Neural cell (in vitro differentiated cells): Measurements from ENCODE around the gene C2CD4B. TPM values are rescaled to one million over a fixed set of nuclear protein-coding genes. Genes with fewer than 3 reads are reported as not detected.
A peak's percentile ranks its signal among the peaks of the same experiment; 100 is the strongest.

ENCODE experiments used
- H2AFZ ChIP-seq: fragments of 200-600, 300-800 bp; sonication (generic), shearing (Covaris generic); 2 replicates; pipeline ENCODE4 v1.6.0; 2014; ENCODE audit warnings: low read depth, mild to moderate bottlenecking, antibody characterized with exemption, low read length, moderate library complexity
- H3F3A ChIP-seq: fragments of 200-600 bp; shearing (Covaris generic); 2 replicates; pipeline ENCODE4 v1.6.1; 2016; ENCODE audit warnings: mild to moderate bottlenecking, moderate library complexity, mixed read lengths, antibody characterized with exemption, low read length; ENCODE audit not compliant: insufficient read depth, poor library complexity, severe bottlenecking
- H3K27ac ChIP-seq: fragments of 200-600, 300-800 bp; sonication (generic), shearing (Covaris generic); 2 replicates; pipeline ENCODE4 v1.5.1; 2014; ENCODE audit warnings: mild to moderate bottlenecking, low read length, moderate library complexity
- H3K27me3 ChIP-seq: fragments of 300-800, 200-600 bp; sonication (generic), shearing (Covaris generic); 2 replicates; pipeline ENCODE4 v1.6.0; 2014; ENCODE audit warnings: mild to moderate bottlenecking, low read depth, low read length, moderate library complexity; ENCODE audit not compliant: insufficient read depth
- H3K36me3 ChIP-seq: fragments of 300-800, 200-600 bp; sonication (generic), shearing (Covaris generic); 2 replicates; pipeline ENCODE4 v1.5.1; 2014; ENCODE audit warnings: mild to moderate bottlenecking, antibody characterized with exemption, low read length, moderate library complexity; ENCODE audit not compliant: insufficient read depth
- H3K4me2 ChIP-seq: fragments of 300-800, 200-600 bp; sonication (generic), shearing (Covaris generic); 2 replicates; pipeline ENCODE4 v1.6.0; 2014; ENCODE audit warnings: mild to moderate bottlenecking, low read length
- H3K4me3 ChIP-seq: fragments of 300-800, 200-600 bp; sonication (generic), shearing (Covaris generic); 2 replicates; pipeline ENCODE4 v1.5.1; 2014; ENCODE audit warnings: mild to moderate bottlenecking, low read length, moderate library complexity
- H3K79me2 ChIP-seq: fragments of 200-600 bp; shearing (Covaris generic); replicated peaks from 2 replicates; pipeline ENCODE4 v1.6.0; 2014; ENCODE audit warnings: mild to moderate bottlenecking, low read length, moderate library complexity; ENCODE audit not compliant: insufficient read depth
- H3K9ac ChIP-seq: fragments of 300-800, 200-600 bp; sonication (generic), shearing (Covaris generic); 2 replicates; pipeline ENCODE4 v1.6.1; 2016; ENCODE audit warnings: mild to moderate bottlenecking, low read length, mixed read lengths
- H3K9me2 ChIP-seq: fragments of 200-600 bp; shearing (Covaris generic); 2 replicates; pipeline ENCODE4 v1.6.1; 2016; ENCODE audit warnings: mild to moderate bottlenecking, low read length, mixed read lengths; ENCODE audit not compliant: insufficient read depth
- H3K9me3 ChIP-seq: fragments of 200-600, 300-800 bp; sonication (generic), shearing (Covaris generic); 2 replicates; pipeline ENCODE4 v1.6.1; 2016; ENCODE audit warnings: mild to moderate bottlenecking, mixed run types, low read length, moderate library complexity, mixed read lengths
- H4K20me1 ChIP-seq: fragments of 200-600 bp; shearing (Covaris generic); 2 replicates; pipeline ENCODE4 v1.6.1; 2016; ENCODE audit warnings: mild to moderate bottlenecking, mixed run types; ENCODE audit not compliant: insufficient read depth
- CTCF ChIP-seq: fragments of 450-650 bp; IDR thresholded peaks from 2 replicates; pipeline ENCODE4 v1.5.1; 2014; ENCODE audit warnings: antibody characterized with exemption, mild to moderate bottlenecking, moderate library complexity; ENCODE audit not compliant: poor library complexity, severe bottlenecking
- EP300 ChIP-seq: fragments of 450-650 bp; conservative IDR thresholded peaks from 2 replicates; pipeline ENCODE4 v1.6.1; 2014; ENCODE audit warnings: antibody characterized with exemption, mild to moderate bottlenecking, moderate library complexity; ENCODE audit not compliant: poor library complexity, severe bottlenecking
- EZH2 ChIP-seq: fragments of 200-600, 300-800 bp; shearing (Covaris generic), sonication (generic); IDR thresholded peaks from 2 replicates; pipeline ENCODE4 v1.6.1; 2014; ENCODE audit warnings: antibody characterized with exemption, low read length, borderline replicate concordance, mild to moderate bottlenecking; ENCODE audit not compliant: insufficient read depth, poor library complexity, severe bottlenecking
- MXI1 ChIP-seq: fragments of 450-650 bp; conservative IDR thresholded peaks from 2 replicates; pipeline ENCODE4 v1.6.1; 2014; ENCODE audit warnings: antibody characterized with exemption, mild to moderate bottlenecking; ENCODE audit not compliant: poor library complexity, severe bottlenecking
- POLR2AphosphoS5 ChIP-seq: IDR thresholded peaks from 2 replicates; pipeline ENCODE4 v1.6.1; 2012
- RAD21 ChIP-seq: fragments of 450-650 bp; conservative IDR thresholded peaks from 2 replicates; pipeline ENCODE4 v1.6.1; 2014; ENCODE audit warnings: antibody characterized with exemption, mild to moderate bottlenecking, moderate library complexity
- REST ChIP-seq: IDR thresholded peaks from 2 replicates; pipeline ENCODE4 v1.6.1; 2012; ENCODE audit warnings: borderline replicate concordance
- SMC3 ChIP-seq: fragments of 450-650 bp; conservative IDR thresholded peaks from 2 replicates; pipeline ENCODE4 v1.6.1; 2014; ENCODE audit warnings: antibody characterized with exemption, mild to moderate bottlenecking, moderate library complexity; ENCODE audit not compliant: poor library complexity
- TAF1 ChIP-seq: IDR thresholded peaks from 2 replicates; pipeline ENCODE4 v1.6.1; 2012; ENCODE audit warnings: low read depth
- polyA plus RNA-seq: library from polyadenylated mRNA; depleted of rRNA; stranded (reverse); fragments of >200 nt; gene quantifications from 2 replicates; pipeline ENCODE4 v1.2.3, GENCODE V29; 2014

Gene C2CD4B
- polyA plus RNA-seq, 1 donor from 2014 or later, result not detected

GRCh38 chr15:62165793-62166375 is 799 bp upstream of the C2CD4B start:
- H3K36me3 ChIP-seq, result no peaks in the 10 kb centered on the region
- peaks cover 57% of the 10 kb centered on the region for H3K27me3 ChIP-seq
- no peaks in the 10 kb centered on the region for H4K20me1 ChIP-seq
- H3K79me2 ChIP-seq, result no peaks in the 10 kb centered on the region
- H3K9me2 ChIP-seq, result no peaks in the 10 kb centered on the region
- H3K4me3 ChIP-seq, result no peak overlapping the region
- no peaks in the 10 kb centered on the region for H3F3A ChIP-seq
- no peak overlapping the region for H2AFZ ChIP-seq
- H3K27ac ChIP-seq, result no peak overlapping the region
- no peak overlapping the region for H3K4me2 ChIP-seq
- TF ChIP-seq TAF1, result no peak
- TF ChIP-seq RAD21, result no peak
- TF ChIP-seq REST, result no peak
- TF ChIP-seq POLR2AphosphoS5, result no peak
- TF ChIP-seq SMC3, result no peak
- H3K9ac ChIP-seq, result no peak overlapping the region
- H3K9me3 ChIP-seq, result no peaks in the 10 kb centered on the region

- Histone ChIP-seq H2AFZ (no peak overlapping the region), H3K36me3 (no peaks in the 10 kb centered on the region), H3K4me3 (peak overlapping the region; percentile 72), H3K4me2 (no peak overlapping the region), H3K27ac (no peak overlapping the region), H3K9me2 (peaks cover 2% of the 10 kb centered on the region), H3K27me3 (peaks cover 62% of the 10 kb centered on the region), H3F3A (no peaks in the 10 kb centered on the region), H3K79me2 (no peaks in the 10 kb centered on the region), H4K20me1 (no peaks in the 10 kb centered on the region), H3K9ac (no peak overlapping the region), H3K9me3 (no peaks in the 10 kb centered on the region)
- TF ChIP-seq MXI1, result peak; percentile 29
- TF ChIP-seq TAF1, result no peak
- TF ChIP-seq POLR2AphosphoS5, result no peak
- TF ChIP-seq EP300, result no peak
- no peak for TF ChIP-seq REST
- TF ChIP-seq RAD21, result peak; percentile 14
- peak; percentile 13 for TF ChIP-seq SMC3
- peak; percentile 54 for TF ChIP-seq CTCF
- no peak for TF ChIP-seq EZH2
Observed at GRCh38 chr15:62164396-62165103, 535 bp downstream of the C2CD4B start.
